ENCODE measurements around the gene LRMDA.

The LRMDA gene

DNA sequence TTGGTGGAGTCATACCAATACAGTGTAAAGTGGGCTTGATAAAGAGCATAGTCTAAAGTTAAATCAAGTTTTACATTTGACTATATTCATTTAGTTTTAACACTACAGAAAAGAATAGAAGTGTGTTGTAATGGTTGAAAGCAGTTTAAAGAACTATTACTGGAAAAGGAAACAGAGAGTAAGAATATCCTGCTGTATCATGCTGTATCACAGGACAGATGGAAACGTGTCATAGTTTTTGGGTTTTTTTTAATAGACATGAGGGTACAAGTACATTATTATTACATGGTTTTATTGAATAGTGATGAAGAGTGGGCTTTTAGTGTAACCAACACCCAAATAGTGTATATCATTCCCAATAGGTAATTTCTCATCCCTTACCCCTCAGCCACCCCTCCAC is 944.3 kb downstream of the LRMDA start:
- H3F3A ChIP-seq (ENCODE audit: low read depth): no peaks in the 10 kb centered on the region; the same call in 1 of the 2 replicates
- no peak overlapping the region for H3K4me2 ChIP-seq (ENCODE audit: low read depth, low read length, poor library complexity, severe bottlenecking)
- no peaks in the 10 kb centered on the region for H4K20me1 ChIP-seq (ENCODE audit: insufficient read depth, low read length, poor library complexity, severe bottlenecking)
- H3K9me3 ChIP-seq (ENCODE audit: insufficient read depth, low read depth, low read length): no peaks in the 10 kb centered on the region
- no peak overlapping the region for H2AFZ ChIP-seq (ENCODE audit: low read length)
- no peak overlapping the region for H3K9ac ChIP-seq (ENCODE audit: low read depth, low read length, poor library complexity, severe bottlenecking)
- H3K27me3 ChIP-seq (ENCODE audit: insufficient read depth, low read length, poor library complexity, severe bottlenecking): no peaks in the 10 kb centered on the region
- no peaks in the 10 kb centered on the region for H3K4me1 ChIP-seq (ENCODE audit: insufficient read depth, low read length, poor library complexity, severe bottlenecking)
- no peaks in the 10 kb centered on the region for H3K36me3 ChIP-seq (ENCODE audit: insufficient read depth, low read length)
- no peaks in the 10 kb centered on the region for H3K79me2 ChIP-seq (ENCODE audit: insufficient read depth, low read length)
- no peak overlapping the region for H3K4me3 ChIP-seq (ENCODE audit: low read length, poor library complexity, severe bottlenecking)
- TF ChIP-seq EZH2phosphoT487 (IDR thresholded peaks at IDR 0.05; ENCODE audit: borderline replicate concordance): no peak
- TF ChIP-seq, protein P1, sequence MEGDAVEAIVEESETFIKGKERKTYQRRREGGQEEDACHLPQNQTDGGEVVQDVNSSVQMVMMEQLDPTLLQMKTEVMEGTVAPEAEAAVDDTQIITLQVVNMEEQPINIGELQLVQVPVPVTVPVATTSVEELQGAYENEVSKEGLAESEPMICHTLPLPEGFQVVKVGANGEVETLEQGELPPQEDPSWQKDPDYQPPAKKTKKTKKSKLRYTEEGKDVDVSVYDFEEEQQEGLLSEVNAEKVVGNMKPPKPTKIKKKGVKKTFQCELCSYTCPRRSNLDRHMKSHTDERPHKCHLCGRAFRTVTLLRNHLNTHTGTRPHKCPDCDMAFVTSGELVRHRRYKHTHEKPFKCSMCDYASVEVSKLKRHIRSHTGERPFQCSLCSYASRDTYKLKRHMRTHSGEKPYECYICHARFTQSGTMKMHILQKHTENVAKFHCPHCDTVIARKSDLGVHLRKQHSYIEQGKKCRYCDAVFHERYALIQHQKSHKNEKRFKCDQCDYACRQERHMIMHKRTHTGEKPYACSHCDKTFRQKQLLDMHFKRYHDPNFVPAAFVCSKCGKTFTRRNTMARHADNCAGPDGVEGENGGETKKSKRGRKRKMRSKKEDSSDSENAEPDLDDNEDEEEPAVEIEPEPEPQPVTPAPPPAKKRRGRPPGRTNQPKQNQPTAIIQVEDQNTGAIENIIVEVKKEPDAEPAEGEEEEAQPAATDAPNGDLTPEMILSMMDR (conservative IDR thresholded peaks at IDR 0.05; ENCODE audit: low read length): no peak
- H3K9me2 ChIP-seq (replicated peaks; ENCODE audit: low read depth, low read length): no peaks in the 10 kb centered on the region

DNA sequence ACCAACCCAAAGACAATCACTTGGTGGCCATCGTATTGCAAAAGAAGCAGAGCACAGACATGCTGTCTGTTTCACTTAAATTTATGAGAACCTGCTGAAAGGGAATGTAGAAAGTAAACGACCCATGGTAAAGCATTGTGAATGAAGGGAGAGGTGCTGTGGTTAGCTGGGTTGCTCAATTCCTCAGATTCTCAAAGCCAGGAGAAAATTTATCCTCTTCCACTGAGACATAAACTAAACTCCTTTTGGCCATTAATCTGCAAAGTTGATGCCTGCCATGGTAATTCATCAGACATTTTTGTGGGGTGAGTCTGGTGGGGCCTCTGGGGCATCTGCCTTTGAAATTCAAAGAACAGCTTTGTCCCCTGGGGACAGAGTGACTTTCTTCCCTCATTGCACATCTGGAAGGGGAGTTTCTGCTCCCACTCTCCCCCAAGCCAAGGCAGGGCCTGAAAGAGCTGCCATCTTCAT is 951.0 kb downstream of the LRMDA start:
- H3K4me2 ChIP-seq (ENCODE audit: low read depth, low read length, poor library complexity, severe bottlenecking): no peak overlapping the region
- no peaks in the 10 kb centered on the region for H3K9me2 ChIP-seq (replicated peaks; ENCODE audit: low read depth, low read length)
- no peak overlapping the region for H3K4me3 ChIP-seq (ENCODE audit: low read length, poor library complexity, severe bottlenecking)
- TF ChIP-seq, protein P1 (conservative IDR thresholded peaks at IDR 0.05; ENCODE audit: low read length): no peak
- TF ChIP-seq EZH2phosphoT487 (IDR thresholded peaks at IDR 0.05; ENCODE audit: borderline replicate concordance): no peak
- no peaks in the 10 kb centered on the region for H3K36me3 ChIP-seq (ENCODE audit: insufficient read depth, low read length)
- no peaks in the 10 kb centered on the region for H4K20me1 ChIP-seq (ENCODE audit: insufficient read depth, low read length, poor library complexity, severe bottlenecking)
- no peaks in the 10 kb centered on the region for H3K9me3 ChIP-seq (ENCODE audit: insufficient read depth, low read depth, low read length)
- H3F3A ChIP-seq (ENCODE audit: low read depth): no peaks in the 10 kb centered on the region
- H3K79me2 ChIP-seq (ENCODE audit: insufficient read depth, low read length): no peaks in the 10 kb centered on the region
- no peak overlapping the region for H3K9ac ChIP-seq (ENCODE audit: low read depth, low read length, poor library complexity, severe bottlenecking)
- H3K27me3 ChIP-seq (ENCODE audit: insufficient read depth, low read length, poor library complexity, severe bottlenecking): no peaks in the 10 kb centered on the region
- H3K4me1 ChIP-seq (ENCODE audit: insufficient read depth, low read length, poor library complexity, severe bottlenecking): no peaks in the 10 kb centered on the region
- H2AFZ ChIP-seq (ENCODE audit: low read length): no peak overlapping the region

DNA sequence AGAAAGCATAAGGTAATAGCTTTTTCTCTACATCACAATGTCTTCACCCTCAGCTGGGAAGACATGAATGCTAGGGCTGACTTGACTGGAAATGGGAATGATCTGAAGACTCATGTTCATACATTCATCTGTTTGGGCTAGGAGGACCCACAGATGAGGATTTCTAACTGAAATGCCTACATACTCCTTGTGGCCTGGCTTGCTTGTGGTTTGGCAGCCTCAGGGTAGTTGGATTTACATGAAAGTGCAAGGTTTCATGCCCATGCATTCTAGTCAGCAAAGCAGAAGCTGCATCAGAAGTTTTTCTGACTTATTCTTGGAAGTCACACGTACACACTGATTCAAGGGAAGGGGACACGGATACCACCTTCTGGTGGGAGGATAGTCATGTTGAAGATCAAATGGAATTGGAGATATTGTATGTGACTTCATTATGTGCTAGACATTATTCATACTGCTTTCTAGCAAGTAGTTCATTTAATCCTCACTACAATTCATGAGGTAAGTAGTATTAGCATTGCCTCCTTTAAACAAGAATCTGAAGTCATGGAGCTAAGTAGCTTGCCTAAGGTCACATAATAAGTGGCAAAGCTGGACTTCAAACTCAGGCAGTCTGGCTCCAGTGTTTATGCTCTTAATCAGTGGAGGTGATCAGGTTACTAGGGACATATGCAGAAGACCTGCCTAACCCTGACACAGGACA is 957.0 kb downstream of the LRMDA start:
- Histone ChIP-seq H3K79me2 (ENCODE audit: insufficient read depth, low read length) (no peaks in the 10 kb centered on the region), H4K20me1 (ENCODE audit: insufficient read depth, low read length, poor library complexity, severe bottlenecking) (no peaks in the 10 kb centered on the region), H3K4me2 (ENCODE audit: low read depth, low read length, poor library complexity, severe bottlenecking) (no peak overlapping the region), H3K4me1 (ENCODE audit: insufficient read depth, low read length, poor library complexity, severe bottlenecking) (no peaks in the 10 kb centered on the region), H3F3A (ENCODE audit: low read depth) (no peaks in the 10 kb centered on the region), H3K9me2 (replicated peaks; ENCODE audit: low read depth, low read length) (no peaks in the 10 kb centered on the region), H3K4me3 (ENCODE audit: low read length, poor library complexity, severe bottlenecking) (no peak overlapping the region), H3K9ac (ENCODE audit: low read depth, low read length, poor library complexity, severe bottlenecking) (no peak overlapping the region), H3K9me3 (ENCODE audit: insufficient read depth, low read depth, low read length) (no peaks in the 10 kb centered on the region), H2AFZ (ENCODE audit: low read length) (no peak overlapping the region), H3K36me3 (ENCODE audit: insufficient read depth, low read length) (no peaks in the 10 kb centered on the region), H3K27me3 (ENCODE audit: insufficient read depth, low read length, poor library complexity, severe bottlenecking) (no peaks in the 10 kb centered on the region)
- TF ChIP-seq, protein P1 (conservative IDR thresholded peaks at IDR 0.05; ENCODE audit: low read length): no peak
- no peak for TF ChIP-seq EZH2phosphoT487 (IDR thresholded peaks at IDR 0.05; ENCODE audit: borderline replicate concordance)

All from Loucy (cell line).